HFF-Myc (cell line): ENCODE results near the gene VEGFB.

ENCODE experiments used
- DNase-seq: peaks from one replicate; pipeline ENCODE4 v3.0.0-alpha.2; 2011; ENCODE audit warnings: low read depth; ENCODE audit errors: extremely low read depth
- H3K4me3 ChIP-seq: replicated peaks from 2 replicates; pipeline ENCODE4 v1.5.1; 2011; ENCODE audit warnings: low read depth, mild to moderate bottlenecking, control low read depth, low read length
- CTCF ChIP-seq: IDR thresholded peaks from 2 replicates; pipeline ENCODE4 v1.5.1; 2012; ENCODE audit warnings: mild to moderate bottlenecking, low read depth, low read length, control low read depth; ENCODE audit errors: missing control alignments

VEGFB gene

DNA sequence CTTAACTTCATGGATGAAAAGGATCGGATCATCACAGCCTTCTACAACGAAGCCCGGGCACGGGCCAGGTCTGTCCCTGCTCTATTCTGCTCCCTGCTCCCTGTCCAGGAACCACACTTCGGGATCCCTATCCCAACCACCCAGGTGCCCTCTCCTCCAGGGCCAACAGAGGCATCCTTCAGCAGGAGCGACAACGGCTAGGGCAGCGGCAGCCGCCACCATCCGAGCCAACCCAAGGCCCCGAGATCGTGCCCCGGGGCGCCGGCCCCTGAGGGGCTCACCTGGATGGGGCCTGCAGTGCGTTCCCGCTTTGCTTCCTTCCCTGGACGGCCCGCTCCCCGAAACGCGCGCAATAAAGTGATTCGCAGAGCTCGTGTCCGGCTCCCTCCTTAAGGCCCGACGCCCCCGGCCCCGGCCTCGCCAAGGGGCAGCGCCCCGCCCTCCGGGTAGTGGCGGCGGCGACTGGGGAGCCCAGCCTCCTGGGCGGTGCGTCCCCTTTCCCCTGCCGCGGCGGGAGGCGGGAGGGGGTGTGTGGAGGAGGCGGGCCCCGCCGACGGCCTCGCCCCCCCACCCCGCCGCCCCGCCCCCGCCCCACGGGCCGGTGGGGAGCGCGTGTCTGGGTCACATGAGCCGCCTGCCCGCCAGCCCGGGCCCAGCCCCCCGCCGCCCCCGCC is at the start of gene VEGFB:
TSS of gene VEGFB (plus strand) at position 672 of the 674 bp plus-strand sequence. CDS start 250 bp downstream, outside the sequence.
- no peak for DNase-seq
- peak within 1 kb of the TSS; percentile 58 for H3K4me3 ChIP-seq
- TF ChIP-seq CTCF: no peak

GRCh38 chr11:64185175-64185692 is 49.1 kb upstream of the VEGFB start:
- DNase-seq: no peak
- TF ChIP-seq CTCF: peak; percentile 18
- peak overlapping the region; percentile 75 for H3K4me3 ChIP-seq

DNA sequence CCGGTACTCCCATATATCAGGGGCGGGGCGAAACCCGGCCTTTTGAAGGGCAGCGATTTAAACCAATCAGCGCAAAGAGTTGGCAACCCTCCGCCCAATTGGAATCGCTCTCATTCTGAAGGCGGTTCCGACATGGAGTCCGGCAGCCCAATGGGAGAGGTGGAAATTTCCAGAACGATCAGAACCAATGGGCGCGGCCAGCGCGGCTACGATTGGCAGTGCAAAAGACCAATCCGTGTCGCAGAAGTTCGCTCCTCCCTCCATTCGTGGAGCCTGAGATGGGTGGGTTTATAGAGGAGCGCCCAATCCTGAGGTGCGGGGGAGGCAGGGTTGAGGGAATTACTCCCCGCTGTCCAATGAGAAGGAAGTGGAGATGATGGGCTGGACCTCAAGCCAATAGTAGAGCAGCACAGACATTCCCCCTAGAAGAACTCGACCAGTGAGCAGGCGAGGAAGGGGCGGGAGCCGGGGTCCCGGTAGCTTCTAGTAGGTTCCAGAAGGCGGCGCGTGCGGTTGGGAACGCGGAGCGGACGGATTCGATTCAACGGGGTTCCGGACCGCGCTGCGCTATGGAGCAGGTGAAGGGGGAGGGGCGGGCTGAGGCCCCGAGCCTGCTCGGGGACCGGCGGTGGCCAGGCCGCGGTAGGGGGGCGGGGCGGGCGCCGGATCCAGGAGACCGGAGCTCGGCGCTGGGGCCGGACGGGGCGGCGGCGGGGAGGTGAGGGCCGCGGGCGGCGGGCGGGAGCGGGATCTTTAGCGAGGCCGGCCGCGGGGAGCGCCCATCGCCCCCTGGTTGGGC is 48.5 kb upstream of the VEGFB start, which contains the start of gene STIP1:
TSS of gene STIP1 (plus strand) at position 479 of the 799 bp plus-strand sequence. CDS start at position 570, 91 bp downstream.
- peak; percentile 100 for DNase-seq
- H3K4me3 ChIP-seq: peak within 1 kb of the TSS; percentile 75
- peak; percentile 9 for TF ChIP-seq CTCF

GRCh38 chr11:64186492-64187165 is 47.8 kb upstream of the VEGFB start:
- TF ChIP-seq CTCF: no peak
- no peak for DNase-seq
- no peak overlapping the region for H3K4me3 ChIP-seq

GRCh38 chr11:64192434-64192833 is 42.0 kb upstream of the VEGFB start:
- H3K4me3 ChIP-seq: no peak overlapping the region
- DNase-seq: no peak
- no peak for TF ChIP-seq CTCF

DNA sequence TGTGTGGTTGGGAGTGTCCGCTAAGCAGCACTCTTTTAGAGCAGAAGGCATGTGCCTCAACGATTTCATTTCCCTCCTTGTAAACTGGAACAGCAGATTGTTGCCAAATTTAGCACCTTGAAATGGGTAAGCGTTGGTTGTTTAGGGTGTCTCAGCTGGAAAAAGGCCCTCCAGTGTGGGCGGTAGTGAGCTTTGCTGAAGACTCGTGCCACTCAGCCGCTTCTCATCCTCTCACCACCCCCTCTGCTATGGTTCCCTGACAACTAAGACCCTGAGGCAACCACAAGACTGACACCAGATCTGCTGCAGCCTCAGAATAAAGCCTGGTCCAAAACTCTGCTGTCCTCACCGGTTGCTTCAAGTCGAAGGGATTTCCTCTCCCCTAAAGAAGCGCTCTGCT is 37.8 kb upstream of the VEGFB start:
- H3K4me3 ChIP-seq: no peak overlapping the region
- DNase-seq: no peak
- TF ChIP-seq CTCF: no peak
